OCI-M1 (cell line): ENCODE results near the gene ATP8A2.
A peak's percentile ranks its signal among the peaks of the same experiment; 100 is the strongest.
"Not testable (repeated sequence)": the region's sequence is repeated elsewhere in the genome, so short reads cannot be mapped to it uniquely, and the experiment has no call there.

Experiments
- DNase-seq: peaks from one replicate; lab custom pipeline; 2025; lab: John Stamatoyannopoulos, UW

Gene ATP8A2

GRCh38 chr13:25548991-25549390 is 177.2 kb downstream of the ATP8A2 start:
- not testable (repeated sequence) for DNase-seq

- no peak for DNase-seq
Observed at GRCh38 chr13:25561812-25562211, 190.0 kb downstream of the ATP8A2 start.

GRCh38 chr13:25570185-25570584 is 198.4 kb downstream of the ATP8A2 start:
- DNase-seq = no peak

GRCh38 chr13:25571237-25571636 is 199.5 kb downstream of the ATP8A2 start:
- no peak for DNase-seq

GRCh38 chr13:25572171-25572570 is 200.4 kb downstream of the ATP8A2 start:
- DNase-seq = not testable (repeated sequence)

- peak; percentile 80 for DNase-seq
Observed at GRCh38 chr13:25574437-25575411, 202.9 kb downstream of the ATP8A2 start.

- no peak for DNase-seq
Observed at GRCh38 chr13:25575562-25575961, 203.8 kb downstream of the ATP8A2 start.

- DNase-seq = no peak
Observed at GRCh38 chr13:25578526-25578925, 206.8 kb downstream of the ATP8A2 start.

- DNase-seq = no peak
Observed at GRCh38 chr13:25579221-25579620, 207.4 kb downstream of the ATP8A2 start.

- DNase-seq = no peak
Observed at GRCh38 chr13:25581351-25581750, 209.6 kb downstream of the ATP8A2 start.

- DNase-seq = no peak
Observed at GRCh38 chr13:25584087-25584486, 212.3 kb downstream of the ATP8A2 start.

GRCh38 chr13:25585000-25585399 is 213.2 kb downstream of the ATP8A2 start:
- no peak for DNase-seq

GRCh38 chr13:25587326-25587980 is 215.7 kb downstream of the ATP8A2 start:
- no peak for DNase-seq

- no peak for DNase-seq
Observed at GRCh38 chr13:25588336-25589060, 216.7 kb downstream of the ATP8A2 start.

GRCh38 chr13:25598421-25598820 is 226.6 kb downstream of the ATP8A2 start:
- no peak for DNase-seq

GRCh38 chr13:25602176-25602575 is 230.4 kb downstream of the ATP8A2 start:
- DNase-seq = no peak

GRCh38 chr13:25604106-25604505 is 232.3 kb downstream of the ATP8A2 start:
- no peak for DNase-seq

GRCh38 chr13:25607096-25607495 is 235.3 kb downstream of the ATP8A2 start:
- no peak for DNase-seq

GRCh38 chr13:25608181-25608580 is 236.4 kb downstream of the ATP8A2 start:
- no peak for DNase-seq

- no peak for DNase-seq
Observed at GRCh38 chr13:25616674-25617073, 244.9 kb downstream of the ATP8A2 start.

GRCh38 chr13:25619897-25620296 is 248.1 kb downstream of the ATP8A2 start:
- no peak for DNase-seq

- no peak for DNase-seq
Observed at GRCh38 chr13:25625414-25625813, 253.6 kb downstream of the ATP8A2 start.
